ENCODE results near the gene AK1. TPM values are rescaled to one million over a fixed set of nuclear protein-coding genes. Genes with fewer than 3 reads are reported as not detected.

Gene AK1
- total RNA-seq, 1 experiment from 2014 or later: 61.1 TPM

- POLR2A ChIA-PET: no interaction called here
These were observed 30.3 kb downstream of the AK1 start for GRCh38 chr9:127847178-127847510.

GRCh38 chr9:127846443-127847177 is 30.9 kb downstream of the AK1 start:
- intact Hi-C loops (cut with micrococcal nuclease): no loop called here
- Histone ChIP-seq H3K9me2 (ENCODE audit: insufficient read depth) (no peaks in the 10 kb centered on the region), H3K4me1 (ENCODE audit: control insufficient read depth in 1 of 2, insufficient read depth in 2 of 2, low read length in 2 of 2) (no peaks in the 10 kb centered on the region), H3K4me2 (ENCODE audit: low read length) (no peak overlapping the region), H3K36me3 (ENCODE audit: control insufficient read depth in 1 of 2, insufficient read depth in 2 of 2, low read length in 2 of 2) (no peaks in the 10 kb centered on the region), H3K4me3 (replicated peaks in 1 of 2; ENCODE audit: low read depth in 1 of 2, low read length in 2 of 2) (no peak overlapping the region), H3K9ac (ENCODE audit: low read length) (no peak overlapping the region), H3K79me2 (ENCODE audit: insufficient read depth, low read length) (no peaks in the 10 kb centered on the region), H4K20me1 (ENCODE audit: insufficient read depth) (no peaks in the 10 kb centered on the region), H2AFZ (ENCODE audit: low read depth, low read length, poor library complexity, severe bottlenecking) (no peak overlapping the region), H3K27ac (ENCODE audit: low read depth, low read length) (no peak overlapping the region), H3K27me3 (ENCODE audit: insufficient read depth, low read length) (no peaks in the 10 kb centered on the region), H3K9me3 (ENCODE audit: control insufficient read depth in 1 of 2, insufficient read depth in 1 of 2, low read depth in 1 of 2, low read length in 2 of 2) (peaks cover 3 to 11% of the 10 kb centered on the region in 2 experiments; a peak in 2 of 4 replicates)
- no peak for DNase-seq (ENCODE audit: low read depth, low spot score)
- BruUV-seq (replicated peaks): no TSS peak
- RAD21 ChIA-PET (ENCODE audit: low non-redundant PET in 1 of 2, low total read pairs in 2 of 2, uncharacterized antibody in 2 of 2, unreplicated experiment in 2 of 2): no interaction called here
- ATAC-seq: no peak
- CTCF ChIA-PET: no interaction called here
- POLR2A ChIA-PET: no interaction called here
- TF ChIP-seq ELF1 (IDR thresholded peaks at IDR 0.05; ENCODE audit: borderline replicate concordance, low read depth) (no peak), MAX (IDR thresholded peaks at IDR 0.05) (no peak), EGR1 (IDR thresholded peaks at IDR 0.05; ENCODE audit: low read depth) (no peak), FOSL1 (IDR thresholded peaks at IDR 0.05; ENCODE audit: low read depth) (no peak), RAD21 (IDR thresholded peaks at IDR 0.05; ENCODE audit: low read depth) (no peak), JUND (IDR thresholded peaks at IDR 0.05) (no peak), CBX3 (IDR thresholded peaks at IDR 0.05; ENCODE audit: low read depth) (no peak), YY1 (IDR thresholded peaks at IDR 0.05; ENCODE audit: extremely low read depth, insufficient replicate concordance, low read depth, low read length) (no peak), EZH2 (IDR thresholded peaks at IDR 0.05) (no peak), ATF3 (IDR thresholded peaks at IDR 0.05) (no peak)

More at GRCh38 chr9:127847178-127847510, 30.3 kb downstream of the AK1 start:
- ATAC-seq (no peak), DNase-seq (ENCODE audit: low read depth, low spot score) (no peak)
- Histone ChIP-seq H3K9me3 (ENCODE audit: control insufficient read depth in 1 of 2, insufficient read depth in 1 of 2, low read depth in 1 of 2, low read length in 2 of 2) (peaks cover 3 to 11% of the 10 kb centered on the region in 2 experiments; a peak in 2 of 4 replicates), H4K20me1 (ENCODE audit: insufficient read depth) (no peaks in the 10 kb centered on the region), H3K27ac (ENCODE audit: low read depth, low read length) (no peak overlapping the region), H3K36me3 (ENCODE audit: control insufficient read depth in 1 of 2, insufficient read depth in 2 of 2, low read length in 2 of 2) (no peaks in the 10 kb centered on the region), H2AFZ (ENCODE audit: low read depth, low read length, poor library complexity, severe bottlenecking) (no peak overlapping the region), H3K9ac (ENCODE audit: low read length) (no peak overlapping the region), H3K4me1 (ENCODE audit: control insufficient read depth in 1 of 2, insufficient read depth in 2 of 2, low read length in 2 of 2) (no peaks in the 10 kb centered on the region), H3K79me2 (ENCODE audit: insufficient read depth, low read length) (no peaks in the 10 kb centered on the region), H3K4me2 (ENCODE audit: low read length) (no peak overlapping the region), H3K9me2 (ENCODE audit: insufficient read depth) (no peaks in the 10 kb centered on the region), H3K27me3 (ENCODE audit: insufficient read depth, low read length) (no peaks in the 10 kb centered on the region), H3K4me3 (replicated peaks in 1 of 2; ENCODE audit: low read depth in 1 of 2, low read length in 2 of 2) (no peak overlapping the region)
- CTCF ChIA-PET: no interaction called here
- intact Hi-C loops (cut with micrococcal nuclease): no loop called here
- TF ChIP-seq CTCF (IDR thresholded peaks at IDR 0.05 in 2 of 3, conservative IDR thresholded peaks at IDR 0.05 in 1 of 3; ENCODE audit: borderline replicate concordance in 1 of 3, insufficient read depth in 1 of 3, low read depth in 2 of 3, low read length in 2 of 3) (no peak), TCF7L2 (IDR thresholded peaks at IDR 0.05; ENCODE audit: borderline replicate concordance, extremely low read depth, insufficient read depth, insufficient read length) (no peak), EGR1 (IDR thresholded peaks at IDR 0.05; ENCODE audit: low read depth) (no peak)
- RAD21 ChIA-PET (ENCODE audit: low non-redundant PET in 1 of 2, low total read pairs in 2 of 2, uncharacterized antibody in 2 of 2, unreplicated experiment in 2 of 2): no interaction called here
- no TSS peak for BruUV-seq (replicated peaks)
